D341Med (cell line): ENCODE measurements around the gene PEA15.

Source experiments
- DNase-seq: peaks from one replicate; pipeline ENCODE4 v3.0.0; 2012; ENCODE audit warnings: low spot score

PEA15 gene

GRCh38 chr1:160208557-160209320, 3.6 kb downstream of the PEA15 start:
- peak; percentile 27 for DNase-seq

GRCh38 chr1:160209321-160210046, 4.3 kb downstream of the PEA15 start:
- peak; percentile 39 for DNase-seq

DNA sequence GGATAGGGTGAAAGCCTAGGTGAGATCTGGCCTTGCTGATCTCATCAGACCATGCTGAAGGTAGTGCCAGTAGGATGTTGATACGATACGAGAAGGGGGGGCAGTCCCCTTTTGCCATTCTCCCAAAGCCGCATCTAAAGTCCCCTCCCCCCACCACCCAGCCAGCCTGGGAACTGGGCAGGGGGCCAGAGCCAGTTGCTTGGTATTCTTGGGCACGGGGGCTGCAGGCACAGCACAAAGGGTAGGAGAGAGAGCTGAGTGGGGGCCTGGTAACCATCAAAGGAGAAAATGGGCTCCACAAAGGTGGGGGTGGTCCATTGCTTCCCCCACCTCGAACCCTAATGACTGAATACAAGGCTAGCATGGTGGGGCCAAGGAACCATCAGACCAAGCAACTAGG, 5.4 kb downstream of the PEA15 start:
- DNase-seq = no peak

DNA sequence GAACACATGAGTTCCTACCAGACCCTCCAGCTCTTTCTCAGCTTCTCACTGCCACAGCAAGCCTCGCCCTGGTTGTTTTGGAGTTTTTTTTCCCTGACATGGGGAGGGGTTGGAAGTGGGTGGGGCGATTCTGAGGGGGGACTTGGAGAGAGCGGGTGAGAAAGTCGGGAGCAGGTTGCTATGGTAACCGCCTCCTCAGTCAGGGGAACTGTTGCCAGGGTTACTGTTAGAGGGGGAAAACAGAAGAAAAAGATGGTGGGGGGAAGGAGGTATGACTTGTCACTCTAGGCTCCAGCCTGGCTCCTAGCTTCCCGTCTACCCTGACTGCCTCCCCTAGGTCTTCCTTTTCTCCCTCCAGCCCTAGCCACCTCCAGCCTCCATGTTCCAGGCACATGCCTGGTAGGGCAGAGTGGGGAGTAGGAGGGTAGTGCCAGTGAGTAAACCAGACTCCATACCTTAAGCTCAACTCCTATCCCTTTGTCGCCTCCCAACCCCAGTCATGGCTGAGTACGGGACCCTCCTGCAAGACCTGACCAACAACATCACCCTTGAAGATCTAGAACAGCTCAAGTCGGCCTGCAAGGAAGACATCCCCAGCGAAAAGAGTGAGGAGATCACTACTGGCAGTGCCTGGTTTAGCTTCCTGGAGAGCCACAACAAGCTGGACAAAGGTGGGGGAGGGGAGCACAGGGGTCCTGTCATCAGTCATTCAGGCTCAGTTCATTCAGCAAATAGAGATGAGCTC, 6.0 kb downstream of the PEA15 start:
- DNase-seq = peak; percentile 25

DNA sequence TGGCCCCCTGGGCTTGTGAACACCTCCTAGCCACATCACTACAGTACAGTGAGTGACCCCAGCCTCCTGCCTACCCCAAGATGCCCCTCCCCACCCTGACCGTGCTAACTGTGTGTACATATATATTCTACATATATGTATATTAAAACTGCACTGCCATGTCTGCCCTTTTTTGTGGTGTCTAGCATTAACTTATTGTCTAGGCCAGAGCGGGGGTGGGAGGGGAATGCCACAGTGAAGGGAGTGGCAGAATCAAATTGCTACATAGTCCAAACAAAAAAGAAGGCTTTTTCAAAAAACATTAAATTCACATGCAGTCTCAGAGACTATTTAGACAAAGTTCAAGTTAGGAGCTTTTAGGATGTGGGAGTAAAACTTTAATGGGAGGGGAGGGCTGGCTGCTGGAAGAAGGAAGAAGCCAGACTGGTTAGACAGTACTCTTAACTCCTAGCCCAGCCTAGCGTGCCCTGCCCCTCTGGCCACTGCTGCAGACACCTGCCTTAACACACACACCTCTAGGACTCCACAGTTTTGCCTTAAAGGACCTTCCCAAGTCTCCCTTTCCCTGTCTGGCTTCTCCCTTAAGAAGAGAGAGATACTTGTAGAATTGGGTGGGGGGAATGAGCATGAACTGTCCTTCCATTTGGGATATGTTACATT, 9.4 kb downstream of the PEA15 start:
- DNase-seq = no peak

- DNase-seq = no peak
Observed at GRCh38 chr1:160216301-160216700, 11.1 kb downstream of the PEA15 start.

DNA sequence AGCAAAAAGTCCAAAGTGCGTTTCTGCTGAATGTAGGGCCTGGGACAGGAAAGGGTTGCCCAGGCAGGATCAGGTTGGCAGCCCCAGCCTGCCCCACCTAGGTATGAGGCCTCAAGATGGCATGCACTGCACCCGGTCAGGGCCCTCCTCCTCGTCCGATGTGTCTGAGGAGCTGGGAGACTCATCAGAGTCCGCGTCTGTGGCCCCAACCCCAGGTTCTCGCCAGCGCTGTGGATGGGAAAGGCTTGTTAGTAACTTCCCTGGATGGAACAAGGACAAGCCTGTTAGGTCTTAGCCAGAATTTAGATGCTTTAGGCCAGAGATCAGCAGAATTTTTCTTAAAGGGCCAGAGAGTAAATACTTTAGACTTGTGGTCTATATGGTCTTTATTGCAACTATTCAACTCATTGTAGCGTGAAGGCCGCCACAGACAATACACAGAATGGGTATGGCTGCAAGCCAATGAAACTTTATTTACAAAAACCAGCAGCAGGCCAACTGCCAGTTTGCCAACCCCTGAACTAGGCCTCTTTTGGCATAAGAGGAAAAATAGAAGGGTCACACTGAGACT, 12.4 kb downstream of the PEA15 start:
- peak; percentile 29 for DNase-seq

- DNase-seq = peak; percentile 72
Observed at GRCh38 chr1:160219062-160219929, 14.1 kb downstream of the PEA15 start.

GRCh38 chr1:160220301-160220700, 15.1 kb downstream of the PEA15 start:
- no peak for DNase-seq

DNA sequence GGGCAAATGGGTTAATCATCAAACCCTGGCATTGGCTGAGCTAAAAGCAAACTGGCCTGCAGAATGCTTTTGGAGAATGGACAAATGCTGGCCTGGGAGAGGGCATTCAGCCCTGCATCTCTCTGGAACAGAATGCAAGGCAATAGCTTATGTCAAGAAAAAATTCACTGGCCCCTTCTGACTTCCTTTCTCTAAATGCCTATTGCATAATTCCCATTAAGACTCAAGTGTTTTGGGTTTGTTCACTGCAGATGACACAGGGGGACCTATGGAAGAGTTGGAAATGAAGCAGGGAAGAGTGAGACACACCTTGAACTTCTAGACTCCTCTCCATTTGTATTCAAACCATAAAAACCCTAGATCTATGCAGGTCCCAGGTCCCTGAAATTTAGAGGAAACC, 15.9 kb downstream of the PEA15 start:
- no peak for DNase-seq

DNA sequence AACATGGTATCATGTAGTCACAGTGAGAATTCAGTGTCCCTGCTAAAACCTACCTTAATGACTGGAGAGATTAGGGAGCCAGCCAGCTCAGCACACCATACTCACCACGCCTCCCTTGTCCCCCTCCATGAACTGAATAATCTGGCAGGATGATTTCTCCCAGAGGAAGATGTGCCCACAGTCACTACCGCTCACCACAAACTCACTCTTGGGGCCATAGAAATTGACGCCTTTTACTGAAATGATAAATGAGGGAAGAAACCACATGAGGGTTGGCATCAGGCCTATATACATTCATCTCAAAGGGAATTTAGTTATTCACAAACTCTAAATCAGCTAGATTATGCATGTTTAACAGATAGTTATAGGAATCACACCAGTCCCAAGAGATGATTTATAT, 17.4 kb downstream of the PEA15 start:
- DNase-seq = no peak

DNA sequence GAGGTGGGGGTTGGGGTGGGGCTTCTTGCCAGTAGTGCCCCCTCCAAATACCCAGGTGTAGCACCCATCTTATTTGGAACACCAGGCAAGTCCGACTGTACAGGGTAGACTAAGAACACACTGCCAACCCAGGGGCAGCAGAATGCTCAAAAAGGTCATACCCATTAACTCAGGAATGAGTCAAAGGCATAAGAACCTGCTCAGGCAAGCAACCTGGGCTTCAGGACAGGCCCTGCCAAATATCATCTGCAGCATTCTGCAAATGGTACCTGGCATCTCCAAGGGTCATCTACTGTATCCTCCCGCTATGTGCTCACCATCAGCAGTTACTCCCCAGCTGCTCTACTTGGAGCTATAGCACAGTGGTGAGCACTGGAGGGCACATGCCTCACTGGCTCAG, 19.4 kb downstream of the PEA15 start:
- no peak for DNase-seq

- no peak for DNase-seq
Observed at GRCh38 chr1:160225345-160225744, 20.2 kb downstream of the PEA15 start.

- no peak for DNase-seq
Observed at GRCh38 chr1:160226623-160227022, 21.4 kb downstream of the PEA15 start.

DNA sequence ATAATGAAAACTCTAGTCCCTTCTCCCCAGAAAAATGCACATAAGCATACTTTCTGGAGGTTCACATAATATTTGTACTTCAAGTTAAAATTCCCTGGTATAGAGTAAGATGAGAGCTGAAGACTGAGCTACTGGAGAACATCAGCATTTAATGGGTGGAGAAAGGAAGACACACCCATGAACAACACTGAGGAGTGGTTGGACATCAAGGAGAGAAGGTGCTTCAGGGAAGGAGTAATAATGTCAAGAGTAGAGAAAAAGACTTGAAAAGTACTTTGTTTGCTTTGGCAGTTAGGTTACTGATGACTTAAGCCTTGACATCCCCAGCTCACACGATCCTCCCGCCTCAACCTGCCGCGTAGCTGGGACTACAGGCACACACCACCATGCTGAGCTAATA, 21.9 kb downstream of the PEA15 start:
- no peak for DNase-seq

DNA sequence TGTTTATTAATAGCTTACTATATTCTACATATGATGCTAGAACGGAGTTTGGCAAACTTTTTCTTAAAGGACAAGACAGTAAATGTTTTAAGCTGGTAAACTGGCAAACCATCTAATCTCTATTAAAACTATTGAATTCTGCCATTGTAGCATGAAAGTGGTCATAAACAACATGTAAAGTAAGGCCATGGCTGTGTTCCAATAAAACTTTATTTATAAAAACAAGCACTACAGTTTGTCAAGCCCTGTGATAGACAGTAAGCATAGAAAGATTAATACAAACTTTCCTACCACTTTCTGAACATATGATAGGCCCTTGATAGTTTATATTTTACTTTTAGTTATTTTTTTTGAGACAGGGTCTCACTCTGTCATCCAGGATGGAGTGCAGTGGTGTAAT, 22.4 kb downstream of the PEA15 start:
- DNase-seq = no peak

DNA sequence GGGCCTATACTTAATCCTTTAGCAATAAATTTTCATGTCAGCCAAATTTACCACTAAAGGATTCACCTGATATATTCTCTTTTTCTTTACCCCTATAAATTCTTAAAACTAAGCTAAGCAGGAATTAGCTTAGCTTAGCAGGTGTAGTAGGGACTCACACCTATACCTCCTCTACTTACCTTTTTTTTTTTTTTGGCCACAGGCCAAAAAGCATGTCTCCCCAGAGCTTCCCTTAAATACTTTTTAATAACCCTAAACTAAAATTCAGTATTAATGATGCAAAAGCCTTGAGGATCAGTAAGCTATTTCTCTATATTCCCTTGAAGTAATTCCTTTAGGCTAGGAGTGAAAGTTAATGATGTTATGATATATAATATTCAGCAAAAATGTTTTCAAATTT, 23.2 kb downstream of the PEA15 start:
- DNase-seq = no peak

DNA sequence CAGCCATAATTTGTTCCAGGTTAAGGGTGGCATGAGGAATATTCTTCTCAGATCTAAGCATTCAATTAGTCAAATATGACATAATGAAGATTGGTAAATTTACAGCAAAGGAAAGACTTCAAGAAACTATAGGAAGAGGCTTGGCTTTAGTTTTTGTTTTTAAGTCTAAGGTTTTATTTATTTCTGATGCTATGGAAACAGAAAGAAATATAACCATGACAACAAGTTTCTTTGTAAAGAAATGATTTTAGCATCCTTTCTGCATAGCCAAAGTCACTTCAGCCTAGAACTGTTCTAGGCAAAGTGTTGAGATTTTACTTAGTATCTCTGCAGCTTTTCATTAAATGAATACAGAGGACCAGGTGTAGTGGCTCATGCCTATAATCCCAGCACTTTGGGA, 27.7 kb downstream of the PEA15 start:
- DNase-seq = no peak

GRCh38 chr1:160236806-160237205, 31.6 kb downstream of the PEA15 start:
- no peak for DNase-seq

DNA sequence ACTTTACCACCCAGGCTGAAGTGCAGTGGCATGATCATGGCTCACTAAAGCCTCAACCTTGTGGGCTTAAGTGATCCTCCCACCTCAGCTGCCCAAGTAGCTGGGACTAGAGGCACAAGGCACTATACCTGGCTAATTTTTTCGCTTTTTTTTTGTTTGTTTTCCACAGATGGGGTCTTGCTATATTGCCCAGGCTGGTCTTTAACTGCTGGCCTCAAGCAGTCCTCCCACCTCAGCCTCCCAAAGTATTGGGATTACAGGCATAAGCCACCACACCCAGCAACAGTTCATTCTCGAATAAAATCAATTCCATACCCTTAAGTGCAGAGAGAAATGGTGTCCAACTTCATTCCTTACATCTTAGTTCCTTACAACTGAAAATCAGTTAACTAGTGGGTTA, 32.4 kb downstream of the PEA15 start:
- no peak for DNase-seq

GRCh38 chr1:160238408-160238807, 33.2 kb downstream of the PEA15 start:
- no peak for DNase-seq
